Fibroblast of lung (primary cell): ENCODE data around the gene KCMF1. TPM values are rescaled to one million over a fixed set of nuclear protein-coding genes. Genes with fewer than 3 reads are reported as not detected.

Experiments
- DNase-seq, 2 donors: peaks; one replicate each; pipeline versions ENCODE4 v3.0.0 to v3.0.0-alpha.2; 2010; ENCODE audit warnings: low read depth in 2 of 2
- H2AFZ ChIP-seq: 2 replicates; pipeline ENCODE4 v1.5.1; 2012; ENCODE audit warnings: low read length, control low read depth, inconsistent platforms
- H3K27ac ChIP-seq: 2 replicates; pipeline ENCODE4 v1.5.1; 2011; ENCODE audit warnings: low read length, control low read depth; ENCODE audit not compliant: insufficient read depth
- H3K27me3 ChIP-seq: 2 replicates; pipeline ENCODE4 v1.5.1; 2011; ENCODE audit warnings: mild to moderate bottlenecking, low read length; ENCODE audit not compliant: control insufficient read depth, insufficient read depth
- H3K36me3 ChIP-seq: 2 replicates; pipeline ENCODE4 v1.5.1; 2011; ENCODE audit warnings: low read length; ENCODE audit not compliant: control insufficient read depth, insufficient read depth
- H3K4me1 ChIP-seq: 2 replicates; pipeline ENCODE4 v1.5.1; 2011; ENCODE audit warnings: low read length; ENCODE audit not compliant: control insufficient read depth, insufficient read depth; ENCODE audit errors: extremely low read depth
- H3K4me2 ChIP-seq: 2 replicates; pipeline ENCODE4 v1.5.1; 2011; ENCODE audit warnings: low read length, control low read depth; ENCODE audit not compliant: insufficient read depth; ENCODE audit errors: extremely low read depth
- H3K4me3 ChIP-seq, 4 experiments: fragments of 200-600 bp in 1 of 4; sonication (generic) in 1 of 4; replicated peaks in 1 of 4; 2 replicates each; pipeline ENCODE4 v1.5.1; 2011 to 2016; ENCODE audit warnings: low read length in 4 of 4, low read depth in 3 of 4, mild to moderate bottlenecking in 3 of 4, control low read depth in 2 of 4, inconsistent platforms in 1 of 4, mixed read lengths in 1 of 4; ENCODE audit not compliant: insufficient read depth in 1 of 4; ENCODE audit errors: control extremely low read depth in 1 of 4
- H3K79me2 ChIP-seq: 2 replicates; pipeline ENCODE4 v1.5.1; 2012; ENCODE audit warnings: mild to moderate bottlenecking, low read length, inconsistent platforms; ENCODE audit not compliant: control insufficient read depth, insufficient read depth
- H3K9ac ChIP-seq: 2 replicates; pipeline ENCODE4 v1.5.1; 2011; ENCODE audit warnings: mild to moderate bottlenecking, low read length, control low read depth; ENCODE audit not compliant: insufficient read depth
- H3K9me3 ChIP-seq: 2 replicates; pipeline ENCODE4 v1.5.1; 2012; ENCODE audit warnings: low read depth, low read length; ENCODE audit not compliant: control insufficient read depth, insufficient read depth
- H4K20me1 ChIP-seq: 2 replicates; pipeline ENCODE4 v1.5.1; 2011; ENCODE audit warnings: low read length; ENCODE audit not compliant: control insufficient read depth, insufficient read depth; ENCODE audit errors: extremely low read depth
- EZH2 ChIP-seq: IDR thresholded peaks from 2 replicates; pipeline ENCODE4 v1.5.1; 2012; ENCODE audit warnings: low read length, control low read depth, mild to moderate bottlenecking; ENCODE audit errors: missing control alignments
- polyA plus RNA-seq, 2 donors: library from polyadenylated mRNA; depleted of rRNA in 1 of 2; stranded (reverse) in 1 of 2; unstranded in 1 of 2; fragments of >200 nt; gene quantifications; 2 replicates each; pipeline ENCODE4 v1.2.1, GENCODE V29; 2011 to 2012; ENCODE audit warnings: missing spikeins in 1 of 2
- total RNA-seq: library from RNA; depleted of rRNA; stranded (reverse); fragments of >200 nt; gene quantifications from 2 replicates; pipeline ENCODE4 v1.2.1, GENCODE V29; 2014
- TF ChIP-seq, protein P1 (sequence below), 2 donors: IDR thresholded peaks in 1 of 2; conservative IDR thresholded peaks in 1 of 2; 1 replicate in 1 of 2; 2 replicates in 1 of 2; pipeline ENCODE4 v1.5.1; 2011 to 2012; ENCODE audit warnings: low read length in 2 of 2, control low read depth in 1 of 2, inconsistent platforms in 1 of 2, low read depth in 1 of 2, mild to moderate bottlenecking in 1 of 2

Gene KCMF1
- total and polyA plus RNA-seq, 2 donors (not counting 1 experiment from before 2014, with no cell fraction given), result 61.8 to 120 TPM

DNA sequence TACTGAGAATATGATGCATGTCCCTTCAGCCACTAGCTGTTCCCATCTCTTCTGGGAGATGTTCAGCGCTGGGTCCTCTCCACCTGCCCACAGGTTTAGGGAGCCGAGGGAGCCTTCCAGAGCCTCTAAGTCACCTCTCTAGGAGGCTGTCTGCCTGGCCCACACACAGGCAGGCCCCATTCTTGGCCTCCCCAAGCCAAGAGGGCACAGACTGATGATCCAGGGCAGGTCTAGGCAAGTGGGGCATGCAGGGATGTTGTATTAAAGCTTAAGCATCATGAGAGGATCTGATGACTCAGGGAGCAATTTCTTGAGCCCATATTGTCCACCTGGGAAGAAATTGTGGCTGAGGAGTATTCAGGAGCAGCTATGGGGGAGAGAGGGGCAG lies 45.6 kb upstream of the KCMF1 start:
- Histone ChIP-seq H3K79me2 (no peaks in the 10 kb centered on the region), H3K9ac (no peak overlapping the region), H3K4me3 (peak overlapping the region in 1 of 4 experiments; percentile 59), H3K9me3 (no peaks in the 10 kb centered on the region), H3K27ac (no peak overlapping the region), H3K36me3 (no peaks in the 10 kb centered on the region), H3K4me2 (no peak overlapping the region), H4K20me1 (no peaks in the 10 kb centered on the region), H3K27me3 (no peaks in the 10 kb centered on the region), H2AFZ (no peak overlapping the region), H3K4me1 (peaks cover 8% of the 10 kb centered on the region)
- TF ChIP-seq, protein P1, sequence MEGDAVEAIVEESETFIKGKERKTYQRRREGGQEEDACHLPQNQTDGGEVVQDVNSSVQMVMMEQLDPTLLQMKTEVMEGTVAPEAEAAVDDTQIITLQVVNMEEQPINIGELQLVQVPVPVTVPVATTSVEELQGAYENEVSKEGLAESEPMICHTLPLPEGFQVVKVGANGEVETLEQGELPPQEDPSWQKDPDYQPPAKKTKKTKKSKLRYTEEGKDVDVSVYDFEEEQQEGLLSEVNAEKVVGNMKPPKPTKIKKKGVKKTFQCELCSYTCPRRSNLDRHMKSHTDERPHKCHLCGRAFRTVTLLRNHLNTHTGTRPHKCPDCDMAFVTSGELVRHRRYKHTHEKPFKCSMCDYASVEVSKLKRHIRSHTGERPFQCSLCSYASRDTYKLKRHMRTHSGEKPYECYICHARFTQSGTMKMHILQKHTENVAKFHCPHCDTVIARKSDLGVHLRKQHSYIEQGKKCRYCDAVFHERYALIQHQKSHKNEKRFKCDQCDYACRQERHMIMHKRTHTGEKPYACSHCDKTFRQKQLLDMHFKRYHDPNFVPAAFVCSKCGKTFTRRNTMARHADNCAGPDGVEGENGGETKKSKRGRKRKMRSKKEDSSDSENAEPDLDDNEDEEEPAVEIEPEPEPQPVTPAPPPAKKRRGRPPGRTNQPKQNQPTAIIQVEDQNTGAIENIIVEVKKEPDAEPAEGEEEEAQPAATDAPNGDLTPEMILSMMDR (conservative IDR thresholded peaks at IDR 0.05 in 1 of 2, IDR thresholded peaks at IDR 0.05 in 1 of 2; ENCODE audit: low read depth in 1 of 2, low read length in 2 of 2), result no peak
- TF ChIP-seq EZH2, result no peak
- DNase-seq, result no peak

DNA sequence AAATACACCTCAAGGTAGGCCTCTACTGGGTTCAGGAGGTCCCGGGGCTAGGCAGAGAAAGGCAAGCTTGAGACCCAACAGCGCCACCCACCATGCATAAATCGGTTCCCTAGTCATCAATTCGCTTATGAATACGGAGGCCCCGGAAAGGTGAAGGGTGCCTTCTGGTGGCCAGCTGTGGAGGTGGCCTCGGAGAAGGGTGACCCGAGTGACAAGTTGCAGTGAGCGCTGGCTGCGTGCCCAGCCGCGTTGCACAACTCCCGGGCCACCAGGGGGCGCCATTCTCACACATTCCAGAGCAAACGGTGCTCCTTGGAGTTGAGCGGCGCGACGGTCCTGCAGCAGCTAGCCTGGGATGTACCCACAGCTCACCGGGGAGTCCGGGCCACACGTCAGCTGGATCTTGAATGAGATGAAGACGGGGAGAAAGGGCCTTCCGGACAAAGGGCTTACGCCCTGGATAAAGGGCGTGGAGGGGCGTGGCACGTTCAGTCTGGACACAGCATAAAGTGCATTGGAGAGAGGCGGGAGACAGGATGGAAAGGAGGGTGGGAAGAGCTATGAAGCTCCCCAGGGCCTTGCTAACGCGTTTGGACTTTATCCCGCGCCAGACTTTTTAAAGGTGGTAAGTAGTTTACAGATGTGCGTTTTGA lies 45.1 kb upstream of the KCMF1 start:
- DNase-seq, result peak; percentile 83 to 87
- Histone ChIP-seq H3K27ac (peak overlapping the region; percentile 41), H3K4me1 (peaks cover 6% of the 10 kb centered on the region), H3K4me3 (peak overlapping the region; percentile 35 to 59 (median 50)), H3K9me3 (no peaks in the 10 kb centered on the region), H2AFZ (peak overlapping the region; percentile 97), H3K36me3 (no peaks in the 10 kb centered on the region), H4K20me1 (no peaks in the 10 kb centered on the region), H3K9ac (peak overlapping the region; percentile 23), H3K27me3 (no peaks in the 10 kb centered on the region), H3K4me2 (peak overlapping the region; percentile 91), H3K79me2 (no peaks in the 10 kb centered on the region)
- TF ChIP-seq, protein P1 (conservative IDR thresholded peaks at IDR 0.05 in 1 of 2, IDR thresholded peaks at IDR 0.05 in 1 of 2; ENCODE audit: low read depth in 1 of 2, low read length in 2 of 2), result peak; percentile 83 to 93
- no peak for TF ChIP-seq EZH2

DNA sequence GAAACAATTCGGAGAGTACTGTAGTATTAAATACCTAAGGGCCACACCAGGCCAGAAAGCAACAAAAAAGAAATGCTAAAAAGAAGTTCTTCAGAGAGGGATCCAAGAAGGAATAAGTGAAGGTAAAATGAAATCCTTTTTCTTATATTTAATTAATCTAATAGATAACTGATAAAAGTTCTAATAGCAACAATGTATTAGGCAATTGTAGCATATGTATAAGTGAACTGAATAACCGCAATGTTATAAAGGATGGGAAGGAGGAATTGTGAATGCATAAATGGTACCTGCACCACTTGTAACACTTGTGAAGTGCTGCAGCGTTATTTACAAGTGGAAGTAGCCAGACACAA lies 43.7 kb upstream of the KCMF1 start:
- Histone ChIP-seq H3K4me1 (peaks cover 6% of the 10 kb centered on the region), H3K4me2 (peak overlapping the region; percentile 91), H3K79me2 (no peaks in the 10 kb centered on the region), H3K4me3 (peak overlapping the region; percentile 1 to 57 (median 34)), H2AFZ (no peak overlapping the region), H3K27me3 (no peaks in the 10 kb centered on the region), H3K27ac (peak overlapping the region; percentile 41), H3K36me3 (no peaks in the 10 kb centered on the region), H3K9me3 (no peaks in the 10 kb centered on the region), H4K20me1 (no peaks in the 10 kb centered on the region), H3K9ac (no peak overlapping the region)
- no peak for DNase-seq
- TF ChIP-seq, protein P1 (conservative IDR thresholded peaks at IDR 0.05 in 1 of 2, IDR thresholded peaks at IDR 0.05 in 1 of 2; ENCODE audit: low read depth in 1 of 2, low read length in 2 of 2), result no peak
- TF ChIP-seq EZH2, result no peak
